ENCODE data around the gene SLC25A33.

The SLC25A33 gene

DNA sequence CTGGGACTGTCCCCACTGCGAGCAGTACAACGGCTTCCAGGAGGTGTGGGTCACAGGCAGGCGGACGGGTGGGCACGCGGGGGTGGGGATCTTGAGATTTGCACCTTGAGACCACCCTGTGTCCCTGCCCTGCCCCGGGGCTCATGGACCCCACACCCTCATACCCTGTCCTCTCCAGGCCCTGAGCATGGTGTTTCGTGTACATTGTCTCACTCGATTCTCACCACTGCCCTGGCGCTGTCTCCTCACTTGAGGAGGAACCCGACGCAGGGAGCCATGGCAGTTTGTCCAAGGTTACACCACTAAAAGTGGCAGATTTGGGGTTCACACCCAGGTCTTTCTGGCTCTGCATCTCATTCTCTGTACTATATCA lies 56.7 kb downstream of the SLC25A33 start:
- no peak for TF ChIP-seq POLR2A (IDR thresholded peaks at IDR 0.05; ENCODE audit: low read length)
- no peak for TF ChIP-seq GATA1 (IDR thresholded peaks at IDR 0.05; ENCODE audit: low read depth, low read length)
- DNase-seq: no peak

DNA sequence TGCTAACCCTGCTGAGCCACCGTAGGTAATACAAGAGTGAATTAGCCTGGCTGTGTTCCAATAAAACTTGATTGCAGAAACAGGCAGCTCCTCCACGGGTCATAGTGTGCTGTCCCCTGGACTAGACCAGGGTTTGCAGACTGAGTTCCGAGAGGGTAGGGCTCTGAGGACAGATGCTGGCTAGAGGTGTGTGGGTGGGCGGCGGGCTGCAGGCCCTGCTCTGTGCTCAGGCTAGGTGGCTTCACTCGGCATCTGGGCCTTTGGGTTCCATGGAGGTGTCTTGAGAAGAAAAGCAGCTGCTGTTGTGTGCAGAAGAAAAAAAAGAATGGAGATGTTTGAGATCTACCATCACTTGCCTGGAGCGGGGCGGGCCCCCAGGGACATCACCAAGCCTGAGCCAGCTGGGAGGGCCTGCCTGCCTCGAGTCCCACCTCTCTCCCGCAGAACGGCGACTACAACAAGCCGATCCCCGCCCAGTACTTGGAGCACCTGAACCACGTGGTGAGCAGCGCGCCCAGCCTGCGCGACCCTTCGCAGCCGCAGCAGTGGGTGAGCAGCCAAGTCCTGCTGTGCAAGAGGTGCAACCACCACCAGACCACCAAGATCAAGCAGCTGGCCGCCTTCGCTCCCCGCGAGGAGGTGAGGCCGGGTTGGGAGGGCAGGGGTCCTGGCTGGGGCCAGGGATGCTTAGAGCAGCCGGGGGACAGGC lies 57.3 kb downstream of the SLC25A33 start:
- DNase-seq: no peak
- TF ChIP-seq GATA1 (IDR thresholded peaks at IDR 0.05; ENCODE audit: low read depth, low read length): no peak
- TF ChIP-seq POLR2A (IDR thresholded peaks at IDR 0.05; ENCODE audit: low read length): no peak

DNA sequence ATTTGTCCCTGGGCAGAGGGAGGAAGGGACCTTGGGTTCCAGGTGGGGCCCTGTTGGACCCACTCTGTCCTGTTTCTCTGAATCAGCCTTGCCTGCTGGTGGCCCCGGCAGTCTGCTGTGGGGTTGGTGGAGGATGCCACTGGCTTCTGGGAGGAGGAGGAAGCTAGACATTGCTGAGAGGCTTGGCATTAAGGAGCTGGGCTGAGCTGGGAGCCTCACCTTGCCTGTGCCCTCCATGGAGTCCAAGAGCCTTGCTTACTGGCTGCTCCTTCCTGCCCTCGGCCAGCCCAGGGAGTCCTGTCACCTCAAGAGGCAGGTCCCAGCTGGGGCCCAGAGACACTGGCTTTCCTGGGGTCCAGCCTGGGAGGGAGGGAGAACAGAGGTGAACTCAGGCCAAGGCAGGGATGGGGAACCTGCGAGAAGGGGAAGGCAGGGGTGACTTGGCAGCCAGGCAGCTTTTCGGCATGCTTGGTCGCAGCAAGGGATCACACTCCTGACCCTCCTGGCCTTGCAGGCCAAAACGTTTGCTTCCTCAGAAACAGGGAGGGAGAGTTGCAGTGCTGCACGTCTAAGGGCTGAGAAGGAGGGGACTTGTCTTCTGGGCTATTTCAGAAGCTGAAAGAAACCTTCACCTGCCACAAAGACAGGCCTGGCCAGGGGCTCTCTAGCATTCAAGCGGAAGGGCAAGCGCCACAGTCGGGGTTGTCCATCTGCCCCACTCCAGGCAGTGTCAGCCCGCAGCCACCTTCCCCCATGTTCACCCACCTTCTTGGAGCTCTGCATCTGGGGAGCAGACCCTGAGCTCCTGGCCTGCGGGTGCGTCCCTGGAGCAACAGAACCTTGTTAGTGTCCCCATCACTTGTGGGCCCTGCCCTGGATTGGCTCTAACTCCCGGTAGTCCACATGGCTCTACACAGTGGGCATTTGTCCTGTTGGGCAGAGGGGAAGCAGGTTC lies 58.4 kb downstream of the SLC25A33 start:
- DNase-seq: no peak
- TF ChIP-seq GATA1 (IDR thresholded peaks at IDR 0.05; ENCODE audit: low read depth, low read length): no peak
- TF ChIP-seq POLR2A (IDR thresholded peaks at IDR 0.05; ENCODE audit: low read length): no peak

DNA sequence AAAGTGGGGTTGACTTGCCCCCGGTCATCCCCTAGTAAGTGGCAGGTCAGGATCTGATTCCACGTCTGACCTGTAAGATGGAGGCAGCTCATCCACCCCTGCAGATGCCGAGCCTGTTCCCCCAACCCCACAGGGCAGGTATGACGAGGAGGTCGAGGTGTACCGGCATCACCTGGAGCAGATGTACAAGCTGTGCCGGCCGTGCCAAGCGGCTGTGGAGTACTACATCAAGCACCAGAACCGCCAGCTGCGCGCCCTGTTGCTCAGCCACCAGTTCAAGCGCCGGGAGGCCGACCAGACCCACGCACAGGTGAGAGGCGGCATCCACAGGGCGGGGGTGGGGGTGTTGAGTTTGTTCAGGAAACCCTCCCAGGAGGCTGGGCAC lies 59.0 kb downstream of the SLC25A33 start:
- no peak for TF ChIP-seq POLR2A (IDR thresholded peaks at IDR 0.05; ENCODE audit: low read length)
- no peak for TF ChIP-seq GATA1 (IDR thresholded peaks at IDR 0.05; ENCODE audit: low read depth, low read length)
- DNase-seq: no peak

DNA sequence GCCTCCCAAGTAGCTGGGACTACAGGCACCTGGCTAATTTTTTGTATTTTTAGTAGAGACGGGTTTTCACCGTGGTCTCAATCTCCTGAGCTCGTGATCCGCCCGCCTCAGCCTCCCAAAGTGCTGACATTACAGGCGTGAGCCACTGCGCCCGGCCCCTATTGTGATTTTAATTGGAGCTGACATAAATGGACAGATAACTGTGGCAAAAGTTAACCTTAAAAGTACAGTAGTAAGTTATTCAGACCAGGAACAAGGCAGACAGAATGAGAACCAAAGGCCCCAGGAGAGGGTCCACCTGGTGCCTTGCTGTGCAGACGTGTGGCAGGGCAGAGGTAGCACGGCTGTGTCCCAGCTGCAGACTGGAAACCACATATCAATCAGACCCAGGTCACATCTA lies 60.5 kb downstream of the SLC25A33 start:
- DNase-seq: no peak
- no peak for TF ChIP-seq GATA1 (IDR thresholded peaks at IDR 0.05; ENCODE audit: low read depth, low read length)
- no peak for TF ChIP-seq POLR2A (IDR thresholded peaks at IDR 0.05; ENCODE audit: low read length)

DNA sequence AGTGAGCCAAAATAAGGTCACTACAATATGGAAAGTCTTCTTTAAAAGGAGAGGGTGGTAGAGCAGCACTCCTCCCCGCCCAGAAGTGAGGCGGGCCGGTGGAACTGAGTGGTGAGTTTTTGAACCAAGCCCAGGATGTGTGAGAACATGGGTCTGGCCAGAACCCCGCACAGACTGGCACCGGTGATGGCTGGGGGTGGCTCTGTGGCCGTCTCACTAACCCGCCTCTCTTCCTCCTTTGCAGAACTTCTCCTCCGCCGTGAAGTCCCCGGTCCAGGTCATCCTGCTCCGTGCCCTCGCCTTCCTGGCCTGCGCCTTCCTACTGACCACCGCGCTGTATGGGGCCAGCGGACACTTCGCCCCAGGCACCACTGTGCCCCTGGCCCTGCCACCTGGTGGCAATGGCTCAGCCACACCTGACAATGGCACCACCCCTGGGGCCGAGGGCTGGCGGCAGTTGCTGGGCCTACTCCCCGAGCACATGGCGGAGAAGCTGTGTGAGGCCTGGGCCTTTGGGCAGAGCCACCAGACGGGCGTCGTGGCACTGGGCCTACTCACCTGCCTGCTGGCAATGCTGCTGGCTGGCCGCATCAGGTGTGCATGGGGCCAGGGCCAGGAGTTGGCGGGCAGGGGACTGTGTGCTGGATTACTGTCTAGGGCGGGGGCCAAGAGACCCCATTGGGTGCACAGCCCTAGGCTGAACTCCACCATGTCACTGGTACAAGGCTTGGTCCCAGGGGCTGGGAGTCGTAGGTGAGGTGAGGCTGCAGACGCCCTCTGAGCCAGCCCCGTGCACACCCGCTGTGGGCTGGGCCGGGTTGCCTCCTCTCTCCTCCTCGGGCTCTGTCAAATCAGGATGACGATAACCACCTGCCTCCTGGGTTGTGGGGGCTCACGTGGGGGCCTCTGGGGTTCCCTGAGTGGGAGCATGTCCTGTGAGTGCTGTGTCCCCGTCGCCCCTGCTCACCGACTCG lies 61.9 kb downstream of the SLC25A33 start:
- no peak for DNase-seq
- no peak for TF ChIP-seq GATA1 (IDR thresholded peaks at IDR 0.05; ENCODE audit: low read depth, low read length)
- TF ChIP-seq POLR2A (IDR thresholded peaks at IDR 0.05; ENCODE audit: low read length): no peak

DNA sequence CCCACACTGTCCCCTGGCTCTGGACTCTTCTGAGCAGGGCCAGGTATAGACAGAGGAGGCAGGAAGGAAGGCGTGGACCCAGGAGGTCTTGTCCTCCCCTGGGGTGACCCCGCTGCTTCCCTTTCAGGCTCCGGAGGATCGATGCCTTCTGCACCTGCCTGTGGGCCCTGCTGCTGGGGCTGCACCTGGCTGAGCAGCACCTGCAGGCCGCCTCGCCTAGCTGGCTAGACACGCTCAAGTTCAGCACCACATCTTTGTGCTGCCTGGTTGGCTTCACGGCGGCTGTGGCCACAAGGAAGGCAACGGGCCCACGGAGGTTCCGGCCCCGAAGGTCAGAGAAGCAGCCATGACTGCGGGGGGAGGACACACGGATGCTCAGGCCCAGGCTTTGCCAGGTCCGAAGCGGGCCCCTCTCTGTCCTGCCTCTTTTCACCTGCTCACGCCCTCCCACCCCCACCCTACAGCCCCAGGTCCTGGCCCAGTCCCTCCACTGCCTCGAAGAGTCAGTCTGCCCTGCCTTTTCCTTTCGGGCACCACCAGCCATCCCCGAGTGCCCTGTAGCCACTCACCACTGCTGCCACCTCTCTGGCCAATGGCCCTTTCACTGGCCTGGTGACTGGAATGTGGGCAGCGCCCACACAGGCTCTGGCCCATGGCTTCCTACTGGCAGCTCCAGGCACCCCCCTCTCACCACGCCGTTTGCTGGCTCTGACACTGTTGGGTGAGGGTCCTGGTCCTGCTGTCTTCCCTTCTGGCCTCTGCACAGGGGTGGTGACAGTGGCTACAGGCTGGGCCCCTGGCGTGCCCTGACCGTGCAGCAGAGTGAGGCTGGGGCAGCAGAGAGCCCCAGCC lies 62.9 kb downstream of the SLC25A33 start:
- DNase-seq: no peak
- TF ChIP-seq POLR2A (IDR thresholded peaks at IDR 0.05; ENCODE audit: low read length) (no peak), GATA1 (IDR thresholded peaks at IDR 0.05; ENCODE audit: low read depth, low read length) (no peak)

DNA sequence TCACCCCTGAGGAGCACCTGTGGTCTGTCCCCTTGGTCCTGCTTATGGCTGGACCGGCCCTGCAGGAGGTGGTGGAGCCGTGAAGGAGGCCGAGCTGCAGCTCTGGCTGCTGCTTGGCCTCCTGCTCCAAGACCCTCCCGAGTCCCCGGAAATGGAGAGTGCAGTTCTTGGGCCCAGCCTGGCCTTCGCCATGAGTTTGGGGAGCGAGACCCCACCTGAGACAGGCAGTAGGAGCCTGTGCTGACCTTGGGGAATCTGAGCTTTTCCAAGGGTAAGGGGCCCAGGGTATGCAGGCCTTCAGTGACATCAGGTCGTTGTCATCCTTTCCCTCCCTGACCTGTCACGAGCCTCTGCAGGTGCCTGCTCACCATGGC lies 63.5 kb downstream of the SLC25A33 start:
- no peak for DNase-seq
- no peak for TF ChIP-seq POLR2A (IDR thresholded peaks at IDR 0.05; ENCODE audit: low read length)

DNA sequence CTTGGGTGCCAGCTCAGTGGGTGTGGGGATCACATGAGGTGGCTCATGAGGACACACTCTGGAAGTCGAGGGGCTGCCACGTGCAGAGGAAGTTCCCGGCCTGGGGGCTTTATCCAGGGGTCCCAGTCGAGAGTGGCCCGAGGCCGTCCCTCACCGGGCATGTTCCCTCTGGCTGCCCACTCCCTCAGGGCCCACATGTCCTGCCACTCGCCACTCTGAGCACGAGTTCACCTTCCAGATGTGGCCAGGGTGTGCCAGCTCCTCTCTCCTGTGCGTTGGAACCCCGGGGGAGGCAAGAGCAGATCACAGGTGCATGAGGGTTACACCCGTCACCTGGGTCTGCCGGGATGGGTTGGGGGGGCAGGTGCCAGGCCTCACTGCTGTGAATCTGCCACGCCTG lies 64.0 kb downstream of the SLC25A33 start:
- DNase-seq: no peak
- TF ChIP-seq POLR2A (IDR thresholded peaks at IDR 0.05; ENCODE audit: low read length) (no peak), GATA1 (IDR thresholded peaks at IDR 0.05; ENCODE audit: low read depth, low read length) (no peak)

DNA sequence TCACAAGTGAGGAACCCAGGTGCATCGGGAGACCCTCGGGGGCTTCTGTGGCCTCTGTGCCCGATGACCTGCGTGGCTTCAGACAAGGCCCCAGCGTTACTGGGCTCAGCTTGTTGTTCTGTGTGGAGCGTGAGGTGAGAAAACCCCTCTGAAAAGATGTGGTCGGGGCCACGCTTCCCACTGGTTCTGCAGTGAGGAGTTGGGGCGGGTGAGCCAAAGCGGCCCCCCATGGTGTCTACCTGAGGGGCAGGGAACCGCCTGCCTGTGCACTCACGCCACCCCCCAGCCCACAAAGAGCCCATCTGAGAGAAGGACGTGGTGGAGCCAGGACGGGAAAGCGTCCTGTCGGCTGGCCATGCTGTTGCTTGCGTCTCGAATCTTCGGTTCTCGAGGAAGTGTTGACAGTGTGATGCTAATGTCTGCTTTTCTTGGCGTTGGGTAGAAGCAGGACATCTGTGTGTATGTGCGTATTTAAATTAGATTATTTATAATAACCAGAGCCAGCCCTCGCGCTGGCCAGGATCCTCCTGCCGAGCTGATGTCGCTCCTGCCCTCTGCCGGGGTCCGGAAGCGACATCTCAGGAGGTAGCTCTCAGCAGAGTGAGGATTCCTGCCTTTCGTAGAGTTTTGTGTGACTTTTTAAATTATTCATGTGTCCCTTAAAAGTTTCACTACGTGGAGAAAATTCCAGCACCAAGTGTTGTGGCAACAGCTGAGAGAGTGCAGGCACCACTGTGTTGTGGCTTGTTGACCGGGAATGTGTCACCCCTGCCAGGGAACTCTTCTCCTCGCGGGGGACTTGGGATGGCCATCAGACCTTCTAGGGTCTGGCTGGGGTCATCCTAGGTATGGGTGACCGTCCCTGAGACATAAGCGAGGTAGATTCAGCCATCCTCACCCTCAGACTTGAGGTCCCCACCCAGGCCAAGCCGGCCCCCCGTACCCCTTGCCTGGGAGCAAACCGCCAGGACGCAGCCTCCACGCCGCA lies 64.8 kb downstream of the SLC25A33 start:
- TF ChIP-seq POLR2A (IDR thresholded peaks at IDR 0.05; ENCODE audit: low read length): no peak
- TF ChIP-seq GATA1 (IDR thresholded peaks at IDR 0.05; ENCODE audit: low read depth, low read length): no peak
- no peak for DNase-seq

DNA sequence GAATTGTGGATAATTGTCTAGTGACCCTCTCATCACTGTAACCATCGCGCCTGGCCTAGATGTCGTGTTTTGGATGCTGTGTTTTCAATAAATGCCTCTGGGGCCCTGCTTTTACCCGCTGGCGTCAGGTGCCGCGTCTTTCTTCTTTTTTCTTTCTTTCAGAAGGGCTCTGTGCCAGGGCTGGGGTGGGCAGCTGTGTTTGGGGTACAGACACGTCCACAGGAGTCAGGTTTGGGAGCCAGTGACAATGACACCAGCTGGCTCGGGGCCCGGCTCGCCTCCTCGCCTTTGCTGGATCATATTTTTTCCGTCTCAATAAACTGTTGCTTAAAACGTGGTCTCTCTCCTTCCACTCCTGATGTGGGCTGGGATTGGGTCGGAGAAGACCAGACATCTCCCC lies 65.6 kb downstream of the SLC25A33 start:
- DNase-seq: no peak

DNA sequence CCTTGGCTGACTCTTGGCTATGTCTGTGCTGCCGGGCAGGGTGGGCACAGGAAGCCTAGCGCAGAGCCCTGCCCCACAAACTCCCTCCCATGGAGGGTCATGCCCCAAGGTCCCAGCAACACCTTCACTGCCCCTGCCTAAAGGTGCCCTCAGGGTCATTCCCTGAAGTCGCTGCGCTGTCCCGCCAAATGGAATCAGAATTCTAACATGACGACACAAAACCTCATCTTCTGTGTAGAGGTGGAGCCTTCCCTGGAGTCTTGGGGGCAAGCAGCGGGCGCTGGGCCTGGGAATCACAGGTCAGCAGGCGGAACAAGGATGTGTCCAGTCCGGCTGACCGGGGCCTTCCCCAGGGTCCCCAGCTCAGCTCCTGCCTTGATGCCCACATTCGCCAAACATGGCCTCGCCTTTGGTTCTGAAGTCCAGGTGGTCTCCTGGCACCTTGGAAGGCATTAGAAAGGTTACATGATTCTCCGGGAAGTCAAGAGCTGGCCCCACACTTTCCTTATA lies 66.7 kb downstream of the SLC25A33 start:
- DNase-seq: no peak
- TF ChIP-seq POLR2A (IDR thresholded peaks at IDR 0.05; ENCODE audit: low read length) (no peak), GATA1 (IDR thresholded peaks at IDR 0.05; ENCODE audit: low read depth, low read length) (no peak)

More for the DNA sequence above, 65.6 kb downstream of the SLC25A33 start:
- no peak for TF ChIP-seq GATA1 (IDR thresholded peaks at IDR 0.05; ENCODE audit: low read depth, low read length)
